Caki2 (cell line): Measurements from ENCODE around the gene RBKS. TPM values are rescaled to one million over a fixed set of nuclear protein-coding genes. Genes with fewer than 3 reads are reported as not detected.
"Not testable (repeated sequence)": the region's sequence is repeated elsewhere in the genome, so short reads cannot be mapped to it uniquely, and the experiment has no call there.

Source experiments
- DNase-seq: peaks from one replicate; pipeline ENCODE4 v3.0.0-alpha.2; 2015; ENCODE audit warnings: low read depth
- in situ Hi-C: cut with HindIII; loops from 2 replicates; pipeline ENCODE4 v1.10.0; 2016; ENCODE audit warnings: low sequenced_read_pairs, low pct_unique_long_range_greater_than_20kb, mixed read lengths
- total RNA-seq: library from RNA; depleted of rRNA; stranded (reverse); fragments of >200 nt; shearing (Covaris generic); gene quantifications from 2 replicates; pipeline ENCODE4 v1.2.3, GENCODE V29; 2014; ENCODE audit warnings: low replicate concordance

The RBKS gene
- total RNA-seq, 1 experiment from 2014 or later: 4.4 TPM

DNA sequence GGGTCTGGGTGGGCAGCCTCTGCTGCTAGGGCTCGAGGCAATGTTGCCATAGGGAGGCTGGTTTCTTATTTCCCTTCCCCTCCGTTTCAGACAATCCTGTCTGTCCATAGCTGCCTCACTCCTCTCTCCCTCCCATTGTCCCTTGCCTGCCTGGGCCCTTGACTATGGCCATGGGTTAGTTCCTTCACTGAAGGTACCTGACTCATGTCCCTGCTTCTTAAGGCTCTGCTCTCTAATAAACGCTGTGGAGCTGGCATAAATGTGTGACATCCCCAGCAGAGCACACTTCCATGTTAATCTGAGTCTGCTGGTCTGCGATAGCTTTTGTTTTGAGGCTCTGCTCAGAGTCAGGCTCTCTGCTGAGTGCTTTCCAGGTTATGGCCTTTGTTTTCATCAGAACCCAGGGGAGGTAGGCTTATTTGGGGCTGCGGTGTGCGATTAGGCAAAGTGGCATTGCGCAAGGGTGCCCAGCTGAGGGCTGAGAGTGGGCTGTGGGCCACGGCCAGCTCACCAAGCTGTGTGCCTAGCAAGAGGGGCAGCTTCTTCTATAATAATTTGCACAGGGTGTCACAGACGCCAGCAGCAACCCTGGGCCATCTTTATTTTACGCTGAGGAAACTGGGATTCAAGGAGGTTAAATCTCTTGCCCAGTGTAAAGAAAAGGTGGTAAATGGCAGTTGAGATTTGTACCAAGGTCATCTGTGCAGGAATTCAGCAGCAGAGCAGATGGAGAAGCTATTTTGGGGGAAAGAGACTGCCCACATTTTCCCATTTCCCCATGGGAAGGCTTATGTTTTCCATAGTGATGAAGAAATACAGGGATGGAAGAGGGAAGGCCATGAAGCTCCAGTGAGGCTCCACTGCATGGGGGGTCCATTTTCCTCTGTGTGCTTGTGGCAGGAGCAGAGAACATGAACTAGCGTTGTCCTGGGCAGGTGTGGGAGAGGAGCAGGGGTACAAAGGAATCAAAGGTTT is 93.1 kb downstream of the RBKS start:
- in situ Hi-C loops: no loop called here

DNA sequence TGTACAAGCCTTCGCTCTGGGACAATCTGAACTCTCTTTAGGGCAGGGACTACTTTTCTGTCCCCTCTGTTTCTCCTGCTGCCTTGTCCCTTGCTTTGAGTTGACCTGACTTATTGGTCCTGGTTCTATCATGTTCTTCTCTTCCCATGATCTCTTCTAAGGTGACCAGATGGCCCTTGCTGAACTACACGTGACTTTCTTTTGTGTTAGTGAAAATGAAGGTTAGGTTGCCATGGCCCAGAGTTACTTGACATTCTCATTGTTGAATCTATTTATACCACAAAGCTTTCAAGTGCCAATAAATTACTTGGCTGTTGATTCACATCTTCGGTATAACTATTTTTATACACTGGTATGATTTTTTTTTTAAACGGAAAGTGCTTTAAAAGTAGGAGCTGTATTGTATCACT is 94.3 kb downstream of the RBKS start:
- in situ Hi-C loops: no loop called here

More for the DNA sequence above, 93.1 kb downstream of the RBKS start:
- no peak for DNase-seq

DNA sequence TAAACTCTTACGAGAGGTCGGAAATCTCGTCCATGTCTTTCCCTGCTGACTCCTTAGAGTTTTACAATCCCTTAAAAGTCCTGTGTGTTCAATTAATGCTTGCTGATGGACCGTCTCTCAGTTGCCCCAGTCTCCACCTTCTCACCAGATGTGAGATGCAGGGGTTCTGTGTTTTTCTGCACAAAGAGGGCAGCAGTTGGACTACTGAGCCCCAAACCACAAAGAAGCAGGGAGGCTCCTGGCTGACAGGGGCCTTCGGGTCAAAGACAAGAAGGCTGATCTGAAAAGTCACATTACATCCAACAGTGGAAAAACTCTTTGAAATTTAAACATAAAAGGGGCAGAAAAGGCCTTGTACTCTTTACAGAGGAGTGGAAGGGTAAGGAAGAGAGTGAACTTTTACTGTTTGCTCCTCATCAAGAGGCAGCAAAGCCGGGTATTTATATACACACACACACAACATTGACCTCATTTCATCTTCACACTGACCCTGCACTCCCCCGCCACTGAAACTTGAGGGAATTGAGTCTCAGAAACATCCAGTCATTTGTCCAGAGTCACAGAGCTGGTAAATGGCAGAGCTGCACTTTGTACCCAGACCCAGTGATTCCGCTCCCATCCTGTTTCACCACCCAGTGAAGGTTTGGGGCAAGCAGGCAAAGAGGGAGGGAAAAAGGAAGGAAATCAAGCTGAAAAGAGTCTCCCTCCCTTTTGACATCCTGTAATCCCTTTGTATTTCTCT is 94.9 kb downstream of the RBKS start:
- no peak for DNase-seq
- in situ Hi-C loops: no loop called here

More for the DNA sequence above, 94.3 kb downstream of the RBKS start:
- no peak for DNase-seq

DNA sequence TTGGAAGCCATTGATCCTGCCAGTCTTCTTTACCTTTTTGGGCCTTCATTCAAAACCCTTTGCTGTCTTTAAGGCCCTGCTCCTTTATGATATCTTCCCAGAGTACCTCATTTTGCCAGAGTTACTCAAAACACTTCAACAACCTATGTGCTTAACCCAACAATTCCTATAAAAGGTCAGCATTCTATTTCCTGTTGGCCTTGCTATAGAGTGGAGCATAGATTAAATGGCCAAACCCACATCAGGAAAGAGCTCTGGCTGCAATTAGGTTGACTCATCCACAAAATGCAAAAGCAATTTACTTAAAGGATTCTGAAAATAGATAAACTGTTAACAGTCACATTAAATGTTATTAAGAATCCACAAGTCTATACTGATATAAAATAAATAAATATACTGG is 97.4 kb downstream of the RBKS start:
- no peak for DNase-seq
- in situ Hi-C loops: no loop called here

DNA sequence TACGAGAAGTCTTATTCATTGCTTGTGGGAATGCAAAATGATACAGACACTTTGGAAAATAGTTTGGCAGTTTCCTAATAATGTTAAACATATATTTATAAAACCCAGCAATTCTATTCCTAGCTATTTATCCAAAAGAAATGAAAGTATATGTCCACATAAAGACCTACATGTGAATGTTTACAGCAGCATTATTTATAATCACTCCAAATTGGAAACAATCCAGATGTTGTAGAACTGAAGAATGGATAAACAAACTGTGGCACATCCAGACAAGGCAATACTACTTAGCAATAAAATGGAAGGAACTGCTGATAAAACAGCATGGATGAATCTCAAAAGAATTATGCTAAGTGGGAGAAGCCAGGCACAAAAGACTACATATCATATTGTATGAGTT is 99.4 kb downstream of the RBKS start:
- in situ Hi-C loops: no loop called here
- no peak for DNase-seq

DNA sequence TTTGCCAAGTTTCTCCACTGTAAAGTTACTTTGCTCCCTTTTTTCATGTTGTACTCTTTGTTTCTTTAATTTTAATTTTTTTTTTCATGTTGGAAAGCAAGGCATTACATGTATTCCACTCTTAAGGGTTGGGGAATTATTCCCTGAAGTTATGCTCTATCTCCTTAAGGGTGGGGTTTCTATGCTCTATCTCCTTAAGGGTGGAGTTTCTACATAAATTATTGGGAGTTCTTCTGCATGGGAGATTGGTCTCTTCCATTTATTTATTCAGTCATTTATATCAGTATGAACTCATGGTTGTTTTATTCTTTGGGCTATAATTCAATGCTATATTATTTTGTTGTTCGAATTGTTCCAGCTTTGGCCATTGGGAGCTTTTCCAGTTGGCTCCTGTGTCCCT is 107.5 kb downstream of the RBKS start:
- in situ Hi-C loops: no loop called here
- DNase-seq: no peak

DNA sequence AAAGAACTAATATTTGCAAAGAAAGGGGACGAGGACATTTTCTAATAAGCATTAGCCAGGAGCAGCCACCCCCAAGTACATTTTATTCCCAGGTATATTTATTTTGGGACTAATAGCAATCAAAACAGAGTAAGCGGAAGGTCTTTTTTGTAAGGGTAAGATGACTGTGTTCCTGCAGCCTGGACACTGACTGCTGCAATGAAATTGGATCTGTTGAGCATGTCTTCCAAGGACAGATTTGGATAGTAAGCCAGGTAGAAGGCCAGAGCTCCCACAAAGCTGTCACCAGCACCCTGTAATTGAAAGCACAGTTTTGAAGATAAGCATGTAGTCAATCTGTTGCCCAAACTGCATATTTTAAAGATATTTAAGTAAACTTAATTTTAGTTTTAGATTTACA is 108.7 kb downstream of the RBKS start:
- no peak for DNase-seq
- in situ Hi-C loops: no loop called here

DNA sequence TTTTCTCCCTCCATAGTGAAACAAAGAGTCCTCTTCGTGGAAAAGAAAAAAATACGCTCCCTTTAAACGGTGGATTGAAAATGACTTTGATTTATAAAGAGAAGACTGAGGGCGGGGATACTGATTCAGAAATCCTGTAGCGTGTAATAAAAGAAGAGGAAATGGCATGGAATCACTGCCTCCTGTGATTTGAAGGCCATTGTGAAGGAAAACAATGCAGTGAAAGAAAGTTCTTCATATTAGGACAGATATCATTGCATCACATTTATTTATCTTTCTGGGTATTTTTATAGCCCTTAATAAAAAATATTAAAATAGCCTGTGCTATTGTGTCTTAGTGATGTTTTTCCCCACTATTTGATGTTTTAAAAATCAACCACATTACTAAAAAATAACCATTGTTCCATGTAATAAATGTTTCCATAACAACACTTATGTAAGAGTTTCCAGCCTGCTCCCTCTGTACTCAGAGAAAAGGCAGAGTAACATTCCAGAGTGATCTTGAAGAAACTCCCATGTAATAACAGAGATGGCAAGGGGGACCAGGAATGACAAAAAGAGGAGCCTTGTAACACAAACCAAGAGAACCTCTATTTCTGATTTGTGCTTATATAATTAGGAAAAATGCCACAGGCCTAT is 110.7 kb downstream of the RBKS start:
- in situ Hi-C loops: no loop called here
- no peak for DNase-seq

DNA sequence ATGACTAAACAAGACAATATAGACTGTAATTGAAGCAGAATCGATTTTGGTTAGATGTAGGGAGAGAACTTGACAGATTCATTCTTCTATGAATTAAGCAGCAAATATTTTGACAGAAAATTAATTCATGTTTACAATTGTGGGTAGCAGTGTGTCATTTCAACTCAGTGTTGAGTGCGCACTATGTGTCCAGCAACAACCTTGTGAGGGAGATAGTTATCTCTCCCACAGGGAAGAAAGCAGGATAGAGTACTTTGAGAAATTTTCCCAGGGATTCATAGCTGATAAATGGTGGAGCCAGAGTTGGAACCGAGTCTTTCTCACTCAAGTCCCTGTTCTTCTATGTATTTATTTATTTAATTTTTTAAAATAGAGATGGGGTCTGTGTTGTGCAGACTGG is 113.5 kb downstream of the RBKS start:
- DNase-seq: no peak
- in situ Hi-C loops: no loop called here

DNA sequence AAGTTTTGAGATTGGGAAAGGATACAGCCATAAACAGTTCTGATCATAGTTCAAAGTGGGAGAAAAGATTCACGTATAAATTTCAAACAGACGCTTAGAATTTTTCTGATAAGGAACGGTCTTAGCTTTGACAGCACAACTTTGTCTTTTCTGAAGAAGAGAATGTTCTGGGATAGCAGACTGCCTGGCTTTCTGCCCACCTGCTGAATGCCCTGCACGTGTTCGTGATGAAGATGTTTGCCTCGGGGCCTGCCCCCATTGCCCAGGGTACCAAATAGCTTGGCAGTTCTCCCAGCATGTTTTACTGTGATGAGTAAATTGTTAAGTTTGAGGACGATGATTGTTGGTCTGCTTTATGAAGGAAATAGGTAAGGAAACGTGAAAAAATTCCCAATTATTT is 114.1 kb downstream of the RBKS start:
- in situ Hi-C loops: no loop called here
- no peak for DNase-seq

DNA sequence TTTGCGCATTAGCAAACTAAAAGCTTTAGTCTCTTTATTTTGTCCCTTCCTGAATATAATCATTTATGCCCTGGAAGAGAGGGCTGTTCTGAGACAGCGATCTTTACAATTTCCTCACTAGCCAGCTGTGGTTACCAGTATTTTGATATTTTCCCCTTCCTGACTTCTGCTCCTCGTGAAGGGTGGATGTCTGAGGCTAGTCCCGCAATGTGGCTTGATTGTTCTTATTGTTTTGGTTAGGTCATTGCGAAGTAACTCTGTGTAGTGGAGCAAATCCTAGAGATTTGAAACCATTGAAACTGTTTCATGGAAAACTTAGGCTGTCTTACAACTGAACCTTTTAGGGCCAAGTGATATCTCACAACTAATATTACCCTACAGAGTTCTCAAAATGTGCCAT is 116.2 kb downstream of the RBKS start:
- no peak for DNase-seq
- in situ Hi-C loops: no loop called here

DNA sequence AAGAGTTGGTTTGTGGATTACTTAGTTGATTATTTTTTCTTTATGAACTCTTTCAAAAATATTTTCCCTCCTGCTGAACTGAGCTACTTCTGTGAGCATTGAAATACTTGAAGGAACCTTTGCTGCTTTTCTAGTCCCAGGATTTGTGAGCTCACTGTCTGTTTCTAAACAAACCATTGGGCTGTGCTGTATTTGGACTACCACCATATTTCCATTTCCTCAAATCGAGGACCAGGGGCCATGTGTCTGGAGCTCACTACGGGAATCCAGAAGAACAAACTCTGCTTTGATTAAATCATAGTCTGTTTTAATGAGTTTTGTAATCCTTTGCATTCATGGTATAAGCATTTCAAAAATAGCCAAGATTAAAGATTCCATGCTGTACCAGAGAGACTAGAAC is 117.4 kb downstream of the RBKS start:
- in situ Hi-C loops: no loop called here
- peak; percentile 21 for DNase-seq

DNA sequence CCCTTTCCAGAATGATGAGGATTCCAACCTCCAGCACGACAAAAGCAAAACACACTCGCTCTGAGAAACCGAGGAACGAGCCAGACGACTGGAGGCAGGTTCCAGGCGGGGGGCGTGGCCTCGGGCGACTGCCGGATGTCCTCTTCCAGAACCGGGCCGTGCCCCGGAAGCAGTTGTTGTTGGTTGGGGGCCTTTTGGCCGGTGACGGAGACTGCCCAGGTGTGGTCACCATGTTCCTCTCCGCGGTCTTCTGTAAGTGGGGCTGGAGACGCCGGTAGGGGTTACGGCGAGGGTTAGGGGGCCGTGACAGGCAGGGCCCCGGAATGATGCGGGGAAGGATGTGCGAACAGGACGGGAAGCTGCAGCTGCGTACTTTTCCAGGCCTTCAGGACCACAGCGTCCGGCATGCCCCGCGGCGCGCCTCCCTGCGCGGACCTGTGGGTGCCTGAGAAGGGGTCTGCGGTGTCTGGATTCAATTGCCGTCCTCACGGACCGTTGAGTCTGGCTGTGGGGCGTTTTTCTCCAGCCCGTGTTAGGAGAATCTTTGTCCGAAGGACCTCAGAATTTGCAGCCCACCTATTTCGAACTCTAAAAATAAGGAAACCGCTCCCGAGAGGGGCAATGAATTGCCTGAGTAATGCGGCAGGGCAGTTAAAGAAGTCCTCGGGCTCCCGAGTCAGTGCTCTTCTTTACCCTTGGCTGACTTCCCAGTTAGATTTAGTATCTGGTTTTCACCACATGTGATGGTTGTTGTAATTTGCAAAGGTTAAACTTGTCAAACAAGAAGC is 118.4 kb downstream of the RBKS start, which contains the start of gene MRPL33:
TSS of gene MRPL33 (plus strand) at position 172 of the 788 bp plus-strand sequence. CDS start at position 231, 59 bp downstream.
- DNase-seq: peak; percentile 93
- in situ Hi-C loops: no loop called here

DNA sequence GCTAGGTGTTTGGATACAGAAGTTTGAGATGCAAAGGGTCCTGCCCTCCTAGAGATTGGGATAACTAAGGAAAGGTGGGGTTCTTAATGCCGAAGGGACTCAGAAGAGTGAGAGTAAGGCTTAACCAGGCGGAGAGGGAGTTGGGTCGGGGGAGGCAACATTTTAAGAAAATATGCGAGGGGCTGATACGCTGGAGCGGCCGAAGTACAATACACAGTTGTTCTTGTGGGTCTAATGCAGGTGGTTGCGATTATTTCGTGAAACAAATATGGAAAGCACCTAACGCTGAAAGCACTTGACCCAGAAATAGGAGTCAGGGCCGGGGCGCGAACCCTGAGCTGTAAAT is 119.0 kb downstream of the RBKS start:
- in situ Hi-C loops: no loop called here
- no peak for DNase-seq

DNA sequence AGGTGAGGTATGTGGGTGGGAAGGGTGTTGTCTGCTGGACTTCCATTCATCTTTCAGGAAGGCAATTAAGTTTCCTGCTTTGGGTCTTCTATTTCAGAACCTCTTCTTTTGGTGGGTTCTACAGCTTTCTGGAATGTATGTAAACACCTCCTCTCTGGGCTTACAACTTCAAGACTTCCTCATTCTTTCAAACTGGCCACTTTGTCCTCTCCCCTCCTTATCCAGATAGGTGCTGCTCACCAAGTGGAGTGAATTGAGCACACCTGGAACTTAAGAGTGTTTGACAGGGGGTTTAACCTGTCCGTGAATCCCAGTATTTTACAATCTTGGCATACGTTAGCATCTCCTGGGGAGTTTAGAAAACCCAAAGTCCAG is 123.9 kb downstream of the RBKS start:
- no peak for DNase-seq
- in situ Hi-C loops: no loop called here

DNA sequence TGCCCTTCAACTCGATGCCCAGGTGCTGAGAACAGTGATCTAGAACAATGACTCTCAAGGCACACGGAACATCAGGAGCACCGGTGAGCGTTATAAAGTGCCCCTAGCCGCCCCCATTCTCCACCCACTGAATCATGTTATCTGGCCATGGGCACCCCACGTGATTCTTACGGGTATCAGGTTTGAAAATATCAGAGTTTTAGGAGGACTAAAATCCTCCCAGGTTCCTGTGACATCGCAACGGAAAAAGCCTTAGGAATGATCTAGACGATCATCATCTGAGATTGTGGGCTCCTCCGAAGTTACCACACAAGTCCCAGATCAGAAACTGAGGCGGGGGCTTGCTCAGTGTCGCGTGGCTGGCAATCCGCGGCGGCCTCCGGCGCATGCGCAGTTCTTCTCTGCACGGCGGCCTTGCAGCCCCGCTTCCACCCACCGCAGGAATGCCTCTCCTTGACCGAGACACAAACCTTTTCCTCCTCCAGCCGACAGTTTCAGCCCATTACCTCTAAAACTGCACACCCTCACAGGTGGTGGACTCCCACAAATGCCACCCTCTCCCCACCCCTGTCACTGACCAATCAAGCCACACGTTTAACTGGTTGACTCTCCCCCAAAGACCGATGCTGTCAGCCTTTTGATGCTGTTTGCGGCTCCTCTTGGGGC is 124.4 kb downstream of the RBKS start:
- peak; percentile 53 for DNase-seq
- in situ Hi-C loops: no loop called here

DNA sequence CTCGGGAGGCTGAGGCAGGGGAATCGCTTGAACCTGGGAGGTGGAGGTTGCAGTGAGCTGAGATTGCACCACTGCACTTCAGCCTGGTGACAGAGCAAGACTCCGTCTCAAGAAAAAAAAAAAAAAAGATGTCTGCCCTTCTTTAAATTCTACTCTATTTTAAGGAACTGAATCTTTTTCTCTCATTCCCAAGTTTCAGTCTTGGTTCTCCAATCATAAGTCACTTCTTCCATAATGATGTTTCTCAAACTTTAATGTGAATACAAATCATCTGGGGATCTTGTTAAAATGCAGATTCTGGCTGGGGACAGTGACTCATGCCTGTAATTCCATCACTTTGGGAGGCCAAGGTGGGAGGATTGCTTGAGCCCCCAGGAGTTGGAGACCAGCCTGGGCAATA is 125.7 kb downstream of the RBKS start:
- in situ Hi-C loops, DNase-seq: not testable (repeated sequence)

DNA sequence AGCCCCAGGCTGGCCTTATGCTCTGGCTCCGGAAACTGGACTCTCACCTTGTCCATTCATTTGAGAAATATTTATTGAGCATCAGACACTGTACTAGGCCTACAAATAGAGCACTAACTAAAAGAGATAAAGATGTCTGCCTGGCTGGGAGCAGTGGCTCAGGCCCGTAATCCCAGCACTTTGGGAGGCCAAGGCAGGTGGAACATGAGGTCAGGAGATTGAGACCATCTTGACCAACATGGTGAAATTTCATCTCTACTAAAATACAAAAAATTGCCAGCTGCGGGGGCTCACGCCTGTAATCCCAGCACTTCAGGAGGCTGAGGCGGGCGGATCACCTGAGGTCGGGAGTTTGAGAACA is 126.3 kb downstream of the RBKS start:
- DNase-seq: no peak
- in situ Hi-C loops: no loop called here
